Hepatocyte (in vitro differentiated cells): ENCODE measurements around the gene CMSS1.

Source experiments
- EZH2 ChIP-seq: fragments of 200-600 bp; sonication (generic); IDR thresholded peaks from 2 replicates; pipeline ENCODE4 v1.6.1; 2016; ENCODE audit warnings: antibody characterized with exemption, mild to moderate bottlenecking, borderline replicate concordance
- EZH2phosphoT487 ChIP-seq: fragments of 200-600 bp; sonication (generic); IDR thresholded peaks from one replicate; pipeline ENCODE4 v1.6.1; 2018; ENCODE audit warnings: antibody characterized with exemption, mild to moderate bottlenecking, low read depth, moderate library complexity; ENCODE audit not compliant: unreplicated experiment, severe bottlenecking
- TF ChIP-seq, protein P1 (sequence below): fragments of 200-600 bp; sonication (generic); IDR thresholded peaks from 2 replicates; pipeline ENCODE4 v1.5.1; 2016; ENCODE audit warnings: antibody characterized with exemption, mild to moderate bottlenecking; ENCODE audit not compliant: poor library complexity

DNA sequence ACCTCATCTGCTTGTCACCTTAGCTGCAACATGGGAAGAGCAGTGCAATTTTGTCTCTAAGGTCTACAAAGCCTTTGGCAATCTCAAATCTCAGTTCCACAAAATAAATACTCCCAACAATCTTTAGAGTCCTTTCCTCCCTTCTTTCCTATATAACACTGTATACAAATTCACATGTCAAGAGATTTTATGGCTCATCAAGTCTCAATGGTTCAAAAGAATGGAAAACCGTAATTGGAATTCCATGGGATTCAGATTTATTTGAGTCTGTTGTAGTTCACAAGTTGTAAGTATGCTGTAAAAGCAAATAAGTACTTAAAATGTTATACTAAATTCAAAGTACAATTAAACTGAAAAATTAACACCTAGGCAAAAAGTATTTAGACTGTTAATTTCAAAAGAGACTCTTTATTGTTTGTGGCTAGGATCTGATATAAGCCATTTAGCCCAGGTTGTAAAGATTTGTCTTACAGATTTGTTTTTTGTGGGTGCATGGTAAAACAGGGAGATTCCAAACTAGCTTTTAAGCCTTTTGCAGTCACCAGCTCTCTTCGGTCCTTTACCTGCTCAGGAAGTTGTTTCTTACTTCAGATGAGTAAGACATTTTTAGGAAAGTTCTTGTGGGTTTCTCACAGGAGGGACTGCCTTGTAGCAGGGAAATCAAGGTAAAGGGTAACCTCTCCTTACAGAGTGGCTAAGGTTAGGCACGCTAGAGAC, 50.1 kb downstream of the CMSS1 start:
- TF ChIP-seq, protein P1, sequence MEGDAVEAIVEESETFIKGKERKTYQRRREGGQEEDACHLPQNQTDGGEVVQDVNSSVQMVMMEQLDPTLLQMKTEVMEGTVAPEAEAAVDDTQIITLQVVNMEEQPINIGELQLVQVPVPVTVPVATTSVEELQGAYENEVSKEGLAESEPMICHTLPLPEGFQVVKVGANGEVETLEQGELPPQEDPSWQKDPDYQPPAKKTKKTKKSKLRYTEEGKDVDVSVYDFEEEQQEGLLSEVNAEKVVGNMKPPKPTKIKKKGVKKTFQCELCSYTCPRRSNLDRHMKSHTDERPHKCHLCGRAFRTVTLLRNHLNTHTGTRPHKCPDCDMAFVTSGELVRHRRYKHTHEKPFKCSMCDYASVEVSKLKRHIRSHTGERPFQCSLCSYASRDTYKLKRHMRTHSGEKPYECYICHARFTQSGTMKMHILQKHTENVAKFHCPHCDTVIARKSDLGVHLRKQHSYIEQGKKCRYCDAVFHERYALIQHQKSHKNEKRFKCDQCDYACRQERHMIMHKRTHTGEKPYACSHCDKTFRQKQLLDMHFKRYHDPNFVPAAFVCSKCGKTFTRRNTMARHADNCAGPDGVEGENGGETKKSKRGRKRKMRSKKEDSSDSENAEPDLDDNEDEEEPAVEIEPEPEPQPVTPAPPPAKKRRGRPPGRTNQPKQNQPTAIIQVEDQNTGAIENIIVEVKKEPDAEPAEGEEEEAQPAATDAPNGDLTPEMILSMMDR, result no peak
- TF ChIP-seq EZH2, result no peak
- no peak for TF ChIP-seq EZH2phosphoT487
